ENCODE data around the gene TMEM117. TPM values are rescaled to one million over a fixed set of nuclear protein-coding genes. Genes with fewer than 3 reads are reported as not detected.

The TMEM117 gene
- total RNA-seq, 1 donor from 2014 or later: 9.9 TPM

DNA sequence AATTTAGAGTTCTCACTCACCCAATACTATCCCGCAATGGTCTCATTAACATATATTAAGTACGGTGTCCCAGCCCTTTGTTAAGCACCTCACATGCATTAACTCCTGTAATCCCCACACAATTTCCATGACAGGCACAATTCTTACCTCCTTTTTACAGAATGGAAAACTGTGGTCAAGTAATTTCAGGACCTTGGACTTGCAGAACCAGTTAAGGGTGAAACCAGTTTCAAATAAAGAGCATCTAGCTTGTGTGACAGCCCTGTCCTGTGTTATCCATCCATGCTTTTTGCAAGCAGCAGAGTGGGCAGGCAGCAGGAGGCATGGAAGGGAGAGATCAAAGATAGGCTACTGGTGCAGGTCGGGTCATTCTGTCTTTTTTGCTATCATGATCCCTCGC is 569.4 kb downstream of the TMEM117 start:
- Histone ChIP-seq H3K27me3 (ENCODE audit: control insufficient read depth in 3 of 3, insufficient read depth in 3 of 3, low read length in 3 of 3) (no peaks in the 10 kb centered on the region), H3K4me3 (ENCODE audit: low read length in 3 of 3) (no peak overlapping the region), H3K9ac (ENCODE audit: low read depth in 1 of 3, low read length in 3 of 3) (no peak overlapping the region), H3K27ac (ENCODE audit: low read depth, low read length) (no peak overlapping the region), H3K36me3 (ENCODE audit: control insufficient read depth in 3 of 3, insufficient read depth in 3 of 3, low read length in 3 of 3) (no peaks in the 10 kb centered on the region), H3K4me1 (ENCODE audit: control insufficient read depth in 3 of 3, insufficient read depth in 3 of 3, low read length in 3 of 3) (no peaks in the 10 kb centered on the region), H3K9me3 (ENCODE audit: control insufficient read depth in 3 of 3, low read length in 3 of 3) (no peaks in the 10 kb centered on the region)

DNA sequence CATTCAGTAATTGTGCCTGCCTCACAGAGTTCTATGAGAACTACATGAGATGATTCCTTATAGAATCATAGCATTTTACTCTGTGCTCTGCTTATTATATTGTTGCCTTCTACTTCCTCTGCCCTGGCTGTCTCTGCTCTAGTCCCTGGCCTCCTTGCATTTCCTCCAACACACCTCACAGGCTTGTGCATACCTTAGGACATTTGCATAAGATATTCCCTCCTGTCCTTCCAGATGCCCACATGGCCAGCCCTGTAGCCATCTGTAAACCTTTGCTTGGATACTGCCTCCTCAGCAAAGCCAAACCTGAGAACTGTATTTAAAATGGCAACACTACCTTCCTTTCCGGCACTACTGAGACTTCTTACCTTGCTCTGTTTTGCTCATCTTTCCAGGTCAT is 586.7 kb downstream of the TMEM117 start:
- Histone ChIP-seq H3K9me3 (ENCODE audit: control insufficient read depth in 3 of 3, low read length in 3 of 3) (no peaks in the 10 kb centered on the region), H3K9ac (ENCODE audit: low read depth in 1 of 3, low read length in 3 of 3) (no peak overlapping the region), H3K4me1 (ENCODE audit: control insufficient read depth in 3 of 3, insufficient read depth in 3 of 3, low read length in 3 of 3) (no peaks in the 10 kb centered on the region), H3K27ac (ENCODE audit: low read depth, low read length) (no peak overlapping the region), H3K36me3 (ENCODE audit: control insufficient read depth in 3 of 3, insufficient read depth in 3 of 3, low read length in 3 of 3) (no peaks in the 10 kb centered on the region), H3K27me3 (ENCODE audit: control insufficient read depth in 3 of 3, insufficient read depth in 3 of 3, low read length in 3 of 3) (no peaks in the 10 kb centered on the region), H3K4me3 (ENCODE audit: low read length in 3 of 3) (no peak overlapping the region)

- no peaks in the 10 kb centered on the region for H3K9me3 ChIP-seq (ENCODE audit: control insufficient read depth in 3 of 3, low read length in 3 of 3)
- H3K27me3 ChIP-seq (ENCODE audit: control insufficient read depth in 3 of 3, insufficient read depth in 3 of 3, low read length in 3 of 3): no peaks in the 10 kb centered on the region
These were observed 592.9 kb downstream of the TMEM117 start for GRCh38 chr12:44428825-44429224.

GRCh38 chr12:44431647-44432343 is 595.9 kb downstream of the TMEM117 start:
- H3K9ac ChIP-seq (ENCODE audit: low read depth in 1 of 3, low read length in 3 of 3): no peak overlapping the region
- H3K27ac ChIP-seq (ENCODE audit: low read depth, low read length): no peak overlapping the region
- H3K9me3 ChIP-seq (ENCODE audit: control insufficient read depth in 3 of 3, low read length in 3 of 3): no peaks in the 10 kb centered on the region
- H3K27me3 ChIP-seq (ENCODE audit: control insufficient read depth in 3 of 3, insufficient read depth in 3 of 3, low read length in 3 of 3): no peaks in the 10 kb centered on the region
- no peaks in the 10 kb centered on the region for H3K4me1 ChIP-seq (ENCODE audit: control insufficient read depth in 3 of 3, insufficient read depth in 3 of 3, low read length in 3 of 3)
- no peaks in the 10 kb centered on the region for H3K36me3 ChIP-seq (ENCODE audit: control insufficient read depth in 3 of 3, insufficient read depth in 3 of 3, low read length in 3 of 3)
- H3K4me3 ChIP-seq (ENCODE audit: low read length in 3 of 3): no peak overlapping the region

More at GRCh38 chr12:44428825-44429224, 592.9 kb downstream of the TMEM117 start:
- H3K4me1 ChIP-seq (ENCODE audit: control insufficient read depth in 3 of 3, insufficient read depth in 3 of 3, low read length in 3 of 3): no peaks in the 10 kb centered on the region
- H3K4me3 ChIP-seq (ENCODE audit: low read length in 3 of 3): no peak overlapping the region
- H3K9ac ChIP-seq (ENCODE audit: low read depth in 1 of 3, low read length in 3 of 3): no peak overlapping the region
- no peaks in the 10 kb centered on the region for H3K36me3 ChIP-seq (ENCODE audit: control insufficient read depth in 3 of 3, insufficient read depth in 3 of 3, low read length in 3 of 3)
- no peak overlapping the region for H3K27ac ChIP-seq (ENCODE audit: low read depth, low read length)

DNA sequence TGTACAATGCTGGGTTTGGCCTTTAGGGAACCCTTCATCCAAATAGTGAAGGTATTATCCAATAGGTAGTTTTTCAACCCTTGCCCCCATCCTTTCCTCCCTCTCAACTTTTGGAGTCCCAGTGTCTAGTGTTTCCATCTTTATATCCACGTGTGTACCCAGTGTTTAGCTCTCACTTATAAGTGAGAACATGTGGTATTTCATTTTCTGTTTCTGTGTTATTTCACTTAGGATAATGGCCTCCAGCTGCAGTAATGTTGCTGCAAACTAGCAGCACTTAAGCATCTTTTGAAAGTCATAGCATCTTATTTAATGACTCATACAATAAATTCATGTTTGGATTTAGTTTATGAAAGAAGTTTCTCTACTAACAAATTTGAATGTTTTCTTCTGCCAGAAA is 597.8 kb downstream of the TMEM117 start:
- Histone ChIP-seq H3K36me3 (ENCODE audit: control insufficient read depth in 3 of 3, insufficient read depth in 3 of 3, low read length in 3 of 3) (no peaks in the 10 kb centered on the region), H3K4me1 (ENCODE audit: control insufficient read depth in 3 of 3, insufficient read depth in 3 of 3, low read length in 3 of 3) (no peaks in the 10 kb centered on the region), H3K9ac (ENCODE audit: low read depth in 1 of 3, low read length in 3 of 3) (no peak overlapping the region), H3K27me3 (ENCODE audit: control insufficient read depth in 3 of 3, insufficient read depth in 3 of 3, low read length in 3 of 3) (no peaks in the 10 kb centered on the region), H3K27ac (ENCODE audit: low read depth, low read length) (no peak overlapping the region), H3K9me3 (ENCODE audit: control insufficient read depth in 3 of 3, low read length in 3 of 3) (no peaks in the 10 kb centered on the region), H3K4me3 (ENCODE audit: low read length in 3 of 3) (no peak overlapping the region)

DNA sequence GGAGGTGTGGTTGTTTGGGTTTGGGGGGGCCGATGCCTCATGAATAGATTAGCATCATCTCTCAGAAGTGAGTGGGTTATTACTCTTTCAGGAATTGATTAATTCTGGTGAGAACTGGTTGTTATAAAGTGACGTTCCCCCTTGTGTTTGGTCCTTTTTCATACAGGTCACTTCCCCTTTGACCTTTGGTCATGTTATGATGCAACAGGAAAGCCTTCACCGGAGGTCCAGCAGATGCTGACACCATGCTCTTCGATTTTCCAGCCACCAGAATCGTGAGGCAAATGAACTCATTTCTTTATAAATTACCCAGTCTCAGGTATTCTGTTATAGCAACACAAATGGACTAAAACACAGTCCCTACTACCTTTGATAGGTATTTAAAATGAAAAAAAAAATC is 600.9 kb downstream of the TMEM117 start:
- H3K27ac ChIP-seq (ENCODE audit: low read depth, low read length): no peak overlapping the region
- H3K4me1 ChIP-seq (ENCODE audit: control insufficient read depth in 3 of 3, insufficient read depth in 3 of 3, low read length in 3 of 3): no peaks in the 10 kb centered on the region
- no peak overlapping the region for H3K9ac ChIP-seq (ENCODE audit: low read depth in 1 of 3, low read length in 3 of 3)
- H3K9me3 ChIP-seq (ENCODE audit: control insufficient read depth in 3 of 3, low read length in 3 of 3): no peaks in the 10 kb centered on the region
- no peak overlapping the region for H3K4me3 ChIP-seq (ENCODE audit: low read length in 3 of 3)
- H3K36me3 ChIP-seq (ENCODE audit: control insufficient read depth in 3 of 3, insufficient read depth in 3 of 3, low read length in 3 of 3): no peaks in the 10 kb centered on the region
- no peaks in the 10 kb centered on the region for H3K27me3 ChIP-seq (ENCODE audit: control insufficient read depth in 3 of 3, insufficient read depth in 3 of 3, low read length in 3 of 3)

Other genes starting within 250 kb of the TMEM117 start
- gene PUS7L, start 77.3 kb upstream of the TMEM117 start, total RNA-seq: 10.4 TPM
- gene IRAK4, start 77.1 kb upstream of the TMEM117 start, total RNA-seq: 7.3 TPM
- 33.4 TPM for gene TWF1, start 29.8 kb upstream of the TMEM117 start, total RNA-seq

All from skeletal muscle tissue (tissue), 4 donors.